ENCODE measurements around the gene COL25A1.

GRCh38 chr4:108982402-108983185, 319.9 kb downstream of the COL25A1 start:
- no peak for TF ChIP-seq CTCF (IDR thresholded peaks at IDR 0.05; ENCODE audit: poor library complexity)
- TF ChIP-seq EZH2 (IDR thresholded peaks at IDR 0.05; ENCODE audit: borderline replicate concordance), result no peak
- TF ChIP-seq EZH2phosphoT487 (IDR thresholded peaks at IDR 0.05; ENCODE audit: low read depth, severe bottlenecking, unreplicated experiment), result no peak

Measured in hepatocyte (in vitro differentiated cells).